HG03139 (cell line): Measurements from ENCODE around the gene DCD.
"Not testable (repeated sequence)": the region's sequence is repeated elsewhere in the genome, so short reads cannot be mapped to it uniquely, and the experiment has no call there.

Experiments used
- ATAC-seq: cut with Tn5 transposase; IDR thresholded peaks from one replicate; pipeline ENCODE4 v1.9.1; 2021; ENCODE audit not compliant: unreplicated experiment

Gene DCD

DNA sequence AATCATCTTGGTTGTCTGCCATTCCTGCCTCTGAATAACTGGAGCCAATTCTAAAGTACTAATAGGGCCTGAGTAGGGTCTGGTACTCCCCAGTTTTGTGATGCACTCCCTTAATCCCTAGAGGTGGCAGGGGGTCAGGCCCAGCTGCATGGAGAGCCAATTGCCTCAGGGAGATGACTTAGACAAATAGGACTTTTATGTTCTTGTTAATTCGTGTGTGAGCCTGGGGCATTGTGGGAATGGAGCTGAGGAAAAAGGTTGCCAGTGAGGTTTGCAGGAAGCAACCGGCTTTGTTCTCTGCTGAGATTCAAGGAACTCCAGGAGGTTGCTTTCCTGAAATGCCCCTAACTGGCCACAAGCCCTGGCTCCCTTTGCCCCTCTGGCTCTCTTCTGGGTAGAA, 6.8 kb upstream of the DCD start:
- ATAC-seq = no peak

DNA sequence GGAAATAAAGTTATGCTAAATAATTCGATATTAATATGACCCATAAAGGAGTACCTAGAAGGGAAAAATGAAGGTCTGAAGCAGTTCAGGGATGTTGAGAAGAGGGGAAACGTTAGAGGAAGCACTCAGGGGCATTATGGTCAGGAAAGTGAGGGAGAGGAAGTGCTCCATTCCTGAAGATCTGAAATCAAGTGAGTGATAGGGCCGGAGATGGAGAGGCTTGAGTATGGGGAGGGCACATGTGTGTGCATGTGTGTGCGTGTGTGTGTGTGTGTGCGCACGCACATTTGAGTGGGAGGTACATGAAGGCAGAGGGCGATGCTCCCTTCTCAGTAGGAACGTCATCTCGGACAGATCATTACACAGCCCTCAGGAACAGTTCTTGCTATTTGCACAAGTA, 4.9 kb upstream of the DCD start:
- no peak for ATAC-seq

DNA sequence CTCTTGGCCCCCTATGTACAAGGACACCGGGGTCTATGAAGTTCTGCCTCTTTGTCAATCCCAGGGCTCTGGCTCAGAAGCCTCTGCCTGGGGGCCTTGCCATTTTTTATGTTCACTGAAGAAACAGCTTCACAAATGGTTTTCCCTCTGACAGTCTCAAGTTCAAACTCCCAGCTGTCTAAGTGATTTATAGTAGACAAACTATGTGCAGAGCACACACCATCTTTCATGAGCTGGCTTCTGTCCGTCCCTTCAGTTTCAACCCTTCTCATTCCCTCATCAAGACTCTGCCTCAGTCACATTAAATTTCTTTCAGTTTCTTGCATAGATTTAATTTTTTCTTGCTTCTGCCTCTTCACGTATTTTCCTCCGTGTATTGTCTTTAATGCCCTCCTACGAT, 2.7 kb upstream of the DCD start:
- ATAC-seq = no peak

DNA sequence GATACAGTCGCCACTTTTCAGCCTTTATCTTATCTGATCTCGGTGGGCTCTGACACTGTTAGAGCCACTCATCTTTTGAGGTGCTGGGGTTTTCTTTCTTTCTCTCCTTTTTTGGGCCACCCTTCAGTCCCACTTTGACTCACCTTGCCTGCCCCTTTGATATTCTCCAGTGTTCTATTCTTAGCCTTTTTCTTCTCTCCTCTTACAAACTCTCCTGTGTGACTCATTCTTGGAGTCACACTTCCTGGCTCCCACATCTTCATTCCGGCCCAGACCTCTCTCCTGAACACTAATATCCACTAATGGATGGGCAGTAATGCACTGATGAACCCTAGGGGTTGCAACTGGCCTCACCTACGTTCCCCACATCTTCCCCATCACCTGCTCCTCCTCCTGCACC, 2.2 kb upstream of the DCD start:
- ATAC-seq = no peak

- ATAC-seq = no peak
Measured at GRCh38 chr12:54649825-54650224, 1.7 kb upstream of the DCD start.

DNA sequence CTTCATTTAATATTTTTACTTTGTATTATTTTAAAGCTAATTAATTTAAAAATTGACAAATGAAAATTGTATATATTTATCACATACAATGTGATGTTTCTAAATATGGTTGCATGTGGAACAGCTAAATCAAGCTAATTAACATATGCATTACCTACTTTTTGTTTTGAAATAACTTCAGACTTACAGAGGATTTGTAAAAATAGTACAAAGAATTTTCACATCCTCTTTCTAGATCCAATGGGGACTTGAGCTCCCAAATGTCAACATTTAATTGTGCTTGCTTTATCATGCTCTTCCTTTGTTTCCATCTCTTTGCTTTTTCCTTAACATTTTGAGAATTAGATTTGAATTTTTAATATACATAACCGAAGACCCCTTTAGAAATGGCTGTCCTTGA, 6.6 kb downstream of the DCD start:
- no peak for ATAC-seq

DNA sequence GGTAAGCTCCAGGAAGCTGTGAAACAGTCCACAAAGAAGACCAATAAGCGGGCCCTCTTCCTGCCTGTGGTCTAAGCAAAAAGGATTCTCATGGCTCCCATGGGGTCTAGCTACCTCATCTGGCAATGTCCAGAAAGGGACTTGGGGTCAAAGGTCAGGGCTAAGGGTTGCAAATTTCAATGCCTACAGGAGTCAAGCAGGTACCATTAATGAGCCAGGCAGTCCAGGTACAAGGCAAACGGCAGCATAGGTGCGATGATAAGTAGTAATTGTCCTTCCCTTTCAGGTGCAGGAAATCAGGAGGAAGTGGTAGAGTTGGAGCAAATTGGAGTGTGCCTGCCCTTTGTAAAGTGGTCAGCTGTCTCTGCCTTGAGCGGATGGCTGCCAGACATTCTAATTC, 7.1 kb downstream of the DCD start:
- no peak for ATAC-seq

GRCh38 chr12:54639112-54639511, 9.1 kb downstream of the DCD start:
- not testable (repeated sequence) for ATAC-seq

GRCh38 chr12:54634795-54635194, 13.4 kb downstream of the DCD start, which contains the start of gene LACRT:
TSS of gene LACRT (minus strand) at chr12:54634895. CDS start at chr12:54634841, 54 bp downstream.
- no peak for ATAC-seq

GRCh38 chr12:54631988-54632728, 16.0 kb downstream of the DCD start:
- no peak for ATAC-seq

GRCh38 chr12:54631551-54631950, 16.6 kb downstream of the DCD start:
- ATAC-seq = no peak

DNA sequence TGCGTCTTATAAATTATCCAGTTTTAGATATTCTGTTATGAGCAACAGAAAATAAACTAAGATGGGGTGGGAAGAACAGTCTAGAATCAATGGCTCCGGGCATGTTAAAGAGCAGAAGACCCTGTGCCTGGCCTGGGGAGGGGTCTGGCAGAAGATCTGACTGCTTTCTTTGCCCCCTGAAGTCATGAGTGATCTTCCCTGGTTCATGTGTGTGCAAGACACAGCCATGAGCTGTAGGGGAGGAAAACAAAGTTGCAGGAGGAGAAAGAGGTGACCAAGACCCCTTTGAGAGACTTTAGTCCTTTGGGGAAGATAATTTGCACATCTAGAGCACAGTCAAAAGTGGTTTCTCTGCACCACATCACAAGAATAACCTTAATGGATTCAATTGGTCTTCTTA, 18.2 kb downstream of the DCD start:
- no peak for ATAC-seq

GRCh38 chr12:54628186-54628846, 19.8 kb downstream of the DCD start:
- no peak for ATAC-seq

GRCh38 chr12:54627304-54627703, 20.9 kb downstream of the DCD start:
- no peak for ATAC-seq

DNA sequence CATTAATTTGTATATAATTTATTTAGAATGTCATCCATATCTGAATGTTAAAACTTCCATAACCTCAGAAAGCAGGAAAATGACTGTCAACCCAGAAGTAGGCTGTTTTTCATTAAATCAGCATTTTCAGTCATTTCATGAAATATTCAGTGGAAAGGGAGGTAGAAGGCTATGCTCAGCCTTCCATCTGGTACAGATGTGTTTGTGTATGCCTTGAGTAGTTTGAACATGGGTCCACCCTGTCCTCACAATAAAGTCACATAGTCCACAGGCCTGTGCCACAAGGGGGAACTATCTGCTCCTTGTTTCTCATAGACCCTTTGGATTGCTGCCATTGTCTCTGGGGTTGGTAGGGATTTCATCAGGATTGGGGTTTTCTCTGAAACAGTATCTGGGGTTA, 22.6 kb downstream of the DCD start:
- ATAC-seq = no peak

DNA sequence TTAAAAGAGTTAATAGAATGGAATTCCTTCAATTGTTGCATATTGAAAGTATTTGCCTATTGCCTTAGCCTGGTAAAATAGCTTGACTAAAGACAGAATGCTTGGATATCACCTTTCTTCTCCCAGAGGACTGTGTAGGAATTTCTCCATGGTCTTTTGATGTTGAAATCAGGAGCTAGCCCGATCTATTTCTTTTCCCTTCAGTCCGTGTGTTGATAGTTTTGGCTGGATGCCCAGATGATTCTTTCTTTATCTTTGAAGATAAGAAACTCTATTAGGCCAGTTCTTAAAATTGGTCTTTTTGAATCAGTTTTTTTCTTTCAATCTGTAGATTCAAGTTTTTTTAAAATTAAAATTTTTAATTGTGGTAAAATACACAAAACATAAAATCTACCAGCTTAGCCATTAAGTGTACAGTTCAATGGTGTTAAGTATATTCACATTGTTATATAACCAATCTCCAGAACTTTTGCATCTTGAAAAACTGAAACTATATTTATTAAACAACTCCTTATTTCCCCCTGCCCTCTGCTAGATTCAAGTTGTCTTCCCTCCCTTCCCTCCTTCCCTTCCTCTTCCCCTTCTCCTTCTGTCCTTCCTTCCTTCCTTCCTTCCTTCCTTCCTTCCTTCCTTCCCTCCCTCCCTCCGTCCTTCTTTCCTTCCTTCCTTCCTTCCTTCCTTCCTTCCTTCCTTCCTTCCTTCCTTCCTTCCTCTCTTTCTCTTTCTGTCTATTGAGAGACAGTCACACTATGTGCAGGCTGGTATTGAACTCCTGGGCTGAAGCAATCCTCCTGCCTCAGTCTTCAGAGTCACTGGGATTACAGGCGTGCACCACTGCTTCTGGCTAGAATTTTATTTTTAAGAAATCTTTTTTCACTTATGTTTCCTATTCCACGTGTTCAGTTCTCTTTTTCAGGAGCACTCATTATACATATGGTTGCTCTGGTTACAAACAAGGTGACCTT, 23.6 kb downstream of the DCD start:
- no peak for ATAC-seq

- ATAC-seq = no peak
Measured at GRCh38 chr12:54622463-54623183, 25.5 kb downstream of the DCD start.

- no peak for ATAC-seq
Measured at GRCh38 chr12:54616933-54617680, 31.1 kb downstream of the DCD start.

- ATAC-seq = no peak
Measured at GRCh38 chr12:54612225-54612750, 35.9 kb downstream of the DCD start.

GRCh38 chr12:54611715-54612149, 36.4 kb downstream of the DCD start:
- ATAC-seq = no peak
